MM.1S (cell line): ENCODE data around the gene CTU1.
"Not testable (repeated sequence)": the region's sequence is repeated elsewhere in the genome, so short reads cannot be mapped to it uniquely, and the experiment has no call there.

Experiments
- DNase-seq: peaks from one replicate; pipeline ENCODE4 v3.0.0-alpha.2; 2015
- H2AFZ ChIP-seq: fragments of 300-600 bp; sonication (generic); 2 replicates; pipeline ENCODE4 v1.6.0; 2016; ENCODE audit warnings: antibody characterized with exemption, low read length
- H3F3A ChIP-seq: fragments of 300-600 bp; sonication (generic); 2 replicates; pipeline ENCODE4 v1.6.1; 2016; ENCODE audit warnings: mild to moderate bottlenecking, antibody characterized with exemption, low read length, moderate library complexity, mixed read lengths; ENCODE audit not compliant: insufficient read depth
- H3K27ac ChIP-seq: fragments of 300-600 bp; sonication (generic); 2 replicates; pipeline ENCODE4 v1.5.1; 2016; ENCODE audit warnings: mild to moderate bottlenecking, low read length
- H3K27me3 ChIP-seq: fragments of 300-600 bp; sonication (generic); replicated peaks from 2 replicates; pipeline ENCODE4 v1.6.0; 2016; ENCODE audit warnings: low read length; ENCODE audit not compliant: insufficient read depth
- H3K36me3 ChIP-seq: fragments of 300-600 bp; sonication (generic); replicated peaks from 2 replicates; pipeline ENCODE4 v1.6.1; 2016; ENCODE audit warnings: mild to moderate bottlenecking, low read length, mixed read lengths; ENCODE audit not compliant: insufficient read depth
- H3K4me1 ChIP-seq: fragments of 300-600 bp; sonication (generic); 2 replicates; pipeline ENCODE4 v1.6.1; 2016; ENCODE audit warnings: low read length, mixed read lengths
- H3K4me2 ChIP-seq: fragments of 300-600 bp; sonication (generic); 2 replicates; pipeline ENCODE4 v1.6.0; 2016; ENCODE audit warnings: low read depth, low read length
- H3K4me3 ChIP-seq: fragments of 300-600 bp; sonication (generic); 2 replicates; pipeline ENCODE4 v1.5.1; 2016; ENCODE audit warnings: low read length, mixed read lengths
- H3K79me2 ChIP-seq: fragments of 300-600 bp; sonication (generic); 2 replicates; pipeline ENCODE4 v1.6.1; 2016; ENCODE audit warnings: mixed run types, low read length, mixed read lengths
- H3K9ac ChIP-seq: fragments of 300-600 bp; sonication (generic); 2 replicates; pipeline ENCODE4 v1.6.1; 2016; ENCODE audit warnings: low read length, mixed read lengths
- H3K9me2 ChIP-seq: fragments of 300-600 bp; sonication (generic); replicated peaks from 2 replicates; pipeline ENCODE4 v1.6.1; 2016; ENCODE audit warnings: mild to moderate bottlenecking, low read length, mixed read lengths; ENCODE audit not compliant: insufficient read depth
- H3K9me3 ChIP-seq: fragments of 300-600 bp; sonication (generic); replicated peaks from 2 replicates; pipeline ENCODE4 v1.6.1; 2016; ENCODE audit warnings: mild to moderate bottlenecking, low read length, mixed read lengths; ENCODE audit not compliant: insufficient read depth
- H4K20me1 ChIP-seq: fragments of 300-600 bp; sonication (generic); 2 replicates; pipeline ENCODE4 v1.6.1; 2016; ENCODE audit warnings: mild to moderate bottlenecking, low read length, moderate library complexity, mixed read lengths; ENCODE audit not compliant: insufficient read depth
- CTCF ChIP-seq: fragments of 300-600 bp; sonication (generic); IDR thresholded peaks from 2 replicates; pipeline ENCODE4 v1.5.1; 2016; ENCODE audit warnings: antibody characterized with exemption, low read length, mixed read lengths
- EZH2 ChIP-seq: fragments of 300-600 bp; sonication (generic); optimal IDR thresholded peaks from 2 replicates; pipeline ENCODE3; 2017; ENCODE audit warnings: low read depth, mild to moderate bottlenecking, antibody characterized with exemption, low read length, mixed read lengths
- EZH2phosphoT487 ChIP-seq: fragments of 300-600 bp; sonication (generic); IDR thresholded peaks from 2 replicates; pipeline ENCODE4 v1.6.1; 2018; ENCODE audit warnings: antibody characterized with exemption, low read length

Gene CTU1

GRCh38 chr19:51144482-51145045 lies 36.4 kb upstream of the CTU1 start:
- Histone ChIP-seq H3K9me2 (no peaks in the 10 kb centered on the region), H4K20me1 (no peaks in the 10 kb centered on the region), H3K9ac (no peak overlapping the region), H3K27ac (no peak overlapping the region), H3K36me3 (no peaks in the 10 kb centered on the region), H3K79me2 (no peaks in the 10 kb centered on the region), H3K9me3 (no peaks in the 10 kb centered on the region), H3K27me3 (peaks cover 15% of the 10 kb centered on the region), H2AFZ (no peak overlapping the region), H3K4me3 (no peak overlapping the region), H3F3A (no peaks in the 10 kb centered on the region), H3K4me2 (no peak overlapping the region), H3K4me1 (no peaks in the 10 kb centered on the region)
- TF ChIP-seq EZH2phosphoT487 (no peak), EZH2 (no peak)
- no peak for DNase-seq

GRCh38 chr19:51143486-51143885 lies 35.3 kb upstream of the CTU1 start:
- Histone ChIP-seq H3K4me1 (no peaks in the 10 kb centered on the region), H2AFZ (no peak overlapping the region), H3K79me2 (no peaks in the 10 kb centered on the region), H3K36me3 (no peaks in the 10 kb centered on the region), H3K9ac (no peak overlapping the region), H3K27me3 (peaks cover 15% of the 10 kb centered on the region), H3K4me2 (no peak overlapping the region), H3K27ac (no peak overlapping the region), H3K9me2 (no peaks in the 10 kb centered on the region), H3K4me3 (no peak overlapping the region), H3F3A (no peaks in the 10 kb centered on the region), H4K20me1 (no peaks in the 10 kb centered on the region), H3K9me3 (no peaks in the 10 kb centered on the region)
- no peak for DNase-seq
- TF ChIP-seq EZH2, result no peak

GRCh38 chr19:51142809-51143475 lies 34.7 kb upstream of the CTU1 start:
- H3K27me3 ChIP-seq, result peaks cover 15% of the 10 kb centered on the region
- not testable (repeated sequence) for H3F3A ChIP-seq, H3K36me3 ChIP-seq, H3K4me3 ChIP-seq, H4K20me1 ChIP-seq, H3K9ac ChIP-seq, H3K27ac ChIP-seq, H2AFZ ChIP-seq, H3K79me2 ChIP-seq, DNase-seq, H3K4me1 ChIP-seq, H3K9me2 ChIP-seq, H3K4me2 ChIP-seq, H3K9me3 ChIP-seq

GRCh38 chr19:51142119-51142518 lies 33.9 kb upstream of the CTU1 start, which contains the start of gene SIGLEC7:
Gene SIGLEC7, plus strand, starts transcription at chr19:51142301. Its CDS starts 69 bp downstream, at chr19:51142370.
- no peaks in the 10 kb centered on the region for H3F3A ChIP-seq
- H3K4me1 ChIP-seq, result no peaks in the 10 kb centered on the region
- no peak for TF ChIP-seq CTCF
- no peak for TF ChIP-seq EZH2phosphoT487
- TF ChIP-seq EZH2, result no peak
- DNase-seq, result no peak
- no peak within 1 kb of the TSS for H2AFZ ChIP-seq
- H3K27me3 ChIP-seq, result peaks cover 15% of the 10 kb centered on the region
- H3K36me3 ChIP-seq, result no peaks in the 10 kb centered on the region
- no peak within 1 kb of the TSS for H3K27ac ChIP-seq
- no peak within 1 kb of the TSS for H3K9ac ChIP-seq
- H4K20me1 ChIP-seq, result no peaks in the 10 kb centered on the region
- H3K4me3 ChIP-seq, result no peak within 1 kb of the TSS
- H3K9me3 ChIP-seq, result no peaks in the 10 kb centered on the region
- H3K4me2 ChIP-seq, result no peak within 1 kb of the TSS
- H3K9me2 ChIP-seq, result no peaks in the 10 kb centered on the region
- H3K79me2 ChIP-seq, result no peaks in the 10 kb centered on the region
